ENCODE results near the gene RUVBL1.

DNA sequence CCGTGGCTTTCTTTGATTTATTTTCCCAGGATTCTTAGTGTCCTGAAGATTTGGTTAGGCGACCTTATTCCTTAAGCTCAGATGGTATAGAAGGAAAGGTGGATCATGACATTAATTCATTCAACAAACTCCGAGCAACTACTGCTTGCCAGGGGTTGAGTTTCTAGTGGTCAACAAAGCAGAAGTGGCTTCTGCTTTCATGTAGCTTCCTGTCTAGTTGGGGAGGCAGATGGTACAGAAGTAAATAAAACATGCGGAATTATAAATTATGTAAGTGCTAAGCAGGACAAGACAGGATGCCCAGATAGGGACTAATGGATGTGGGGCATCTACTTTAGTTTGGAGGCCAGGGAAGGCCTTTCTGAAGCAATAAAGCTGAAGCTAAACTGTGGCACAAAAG lies 45.2 kb upstream of the RUVBL1 start:
- no peak for TF ChIP-seq EZH2 (IDR thresholded peaks at IDR 0.05; ENCODE audit: borderline replicate concordance, low read length)
- TF ChIP-seq, protein P1, sequence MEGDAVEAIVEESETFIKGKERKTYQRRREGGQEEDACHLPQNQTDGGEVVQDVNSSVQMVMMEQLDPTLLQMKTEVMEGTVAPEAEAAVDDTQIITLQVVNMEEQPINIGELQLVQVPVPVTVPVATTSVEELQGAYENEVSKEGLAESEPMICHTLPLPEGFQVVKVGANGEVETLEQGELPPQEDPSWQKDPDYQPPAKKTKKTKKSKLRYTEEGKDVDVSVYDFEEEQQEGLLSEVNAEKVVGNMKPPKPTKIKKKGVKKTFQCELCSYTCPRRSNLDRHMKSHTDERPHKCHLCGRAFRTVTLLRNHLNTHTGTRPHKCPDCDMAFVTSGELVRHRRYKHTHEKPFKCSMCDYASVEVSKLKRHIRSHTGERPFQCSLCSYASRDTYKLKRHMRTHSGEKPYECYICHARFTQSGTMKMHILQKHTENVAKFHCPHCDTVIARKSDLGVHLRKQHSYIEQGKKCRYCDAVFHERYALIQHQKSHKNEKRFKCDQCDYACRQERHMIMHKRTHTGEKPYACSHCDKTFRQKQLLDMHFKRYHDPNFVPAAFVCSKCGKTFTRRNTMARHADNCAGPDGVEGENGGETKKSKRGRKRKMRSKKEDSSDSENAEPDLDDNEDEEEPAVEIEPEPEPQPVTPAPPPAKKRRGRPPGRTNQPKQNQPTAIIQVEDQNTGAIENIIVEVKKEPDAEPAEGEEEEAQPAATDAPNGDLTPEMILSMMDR (conservative IDR thresholded peaks at IDR 0.05 in 1 of 2, IDR thresholded peaks at IDR 0.05 in 1 of 2; ENCODE audit: extremely low read depth in 1 of 2, insufficient read depth in 1 of 2, low read depth in 1 of 2, low read length in 2 of 2) = no peak
